A673 (cell line): ENCODE data around the gene TRAF3IP3. TPM values are rescaled to one million over a fixed set of nuclear protein-coding genes. Genes with fewer than 3 reads are reported as not detected.

ENCODE experiments used
- Bru-seq: library from RNA; stranded (reverse); fragments of 400-500 nt; gene quantifications from one replicate; lab custom pipeline; 2021; lab: Mats Ljungman, UMichigan
- BruChase-seq, 2 experiments: library from RNA; stranded (reverse); fragments of 400-500 nt; gene quantifications; one replicate each; lab custom pipeline; 2021; lab: Mats Ljungman, UMichigan
- BruUV-seq: library from RNA; stranded (reverse); fragments of 400-500 nt; replicated peaks from 2 replicates; lab custom pipeline; 2021; lab: Mats Ljungman, UMichigan
- CTCF ChIA-PET: fragments of 300-600 bp; sonication (Branson Sonifier 250); formaldehyde crosslinking; loops from one replicate; lab custom pipeline; 2022; ENCODE audit warnings: antibody characterized with exemption; lab: Charles Lee
- POLR2A ChIA-PET: fragments of 300-600 bp; sonication (Branson Sonifier 250); formaldehyde crosslinking; loops from one replicate; lab custom pipeline; 2022; ENCODE audit warnings: antibody characterized with exemption; ENCODE audit not compliant: low non-redundant PET; lab: Charles Lee
- DNase-seq: peaks from one replicate; pipeline ENCODE4 v3.0.0-alpha.2; 2015; ENCODE audit warnings: low spot score
- H3K27ac ChIP-seq: fragments of 200-600 bp; sonication (generic); 2 replicates; pipeline ENCODE4 v1.5.1; 2016; ENCODE audit warnings: mixed run types, low read depth, mild to moderate bottlenecking, mixed read lengths, antibody characterized with exemption, low read length; ENCODE audit not compliant: poor library complexity, severe bottlenecking
- H3K27me3 ChIP-seq: fragments of 200-600 bp; sonication (generic); replicated peaks from 2 replicates; pipeline ENCODE4 v1.6.1; 2017; ENCODE audit warnings: mixed run types, low read depth, mild to moderate bottlenecking, mixed read lengths, antibody characterized with exemption, low read length; ENCODE audit not compliant: insufficient read depth, poor library complexity
- H3K36me3 ChIP-seq: fragments of 200-600 bp; sonication (generic); 2 replicates; pipeline ENCODE4 v1.6.1; 2016; ENCODE audit warnings: mixed run types, mild to moderate bottlenecking, mixed read lengths, antibody characterized with exemption, low read length; ENCODE audit not compliant: insufficient read depth, poor library complexity, severe bottlenecking
- H3K4me1 ChIP-seq: fragments of 200-600 bp; sonication (generic); 2 replicates; pipeline ENCODE4 v1.6.1; 2017; ENCODE audit warnings: mixed run types, mild to moderate bottlenecking, mixed read lengths, antibody characterized with exemption, low read length; ENCODE audit not compliant: insufficient read depth, poor library complexity, severe bottlenecking
- H3K4me3 ChIP-seq: fragments of 200-600 bp; sonication (generic); 2 replicates; pipeline ENCODE4 v1.5.1; 2016; ENCODE audit warnings: low read depth, mixed run types, mild to moderate bottlenecking, mixed read lengths, low read length; ENCODE audit not compliant: poor library complexity, severe bottlenecking
- H3K9me3 ChIP-seq: fragments of 200-600 bp; sonication (generic); 2 replicates; pipeline ENCODE4 v1.6.1; 2016; ENCODE audit warnings: mixed run types, low read depth, mild to moderate bottlenecking, mixed read lengths, antibody characterized with exemption, low read length; ENCODE audit not compliant: poor library complexity, severe bottlenecking
- CTCF ChIP-seq: fragments of 300-800, 200-600 bp; sonication (generic); conservative IDR thresholded peaks from 2 replicates; pipeline ENCODE4 v1.5.1; 2017; ENCODE audit warnings: low read depth, mild to moderate bottlenecking, antibody characterized with exemption, low read length, moderate library complexity, mixed read lengths
- EZH2 ChIP-seq: fragments of 200-600 bp; sonication (generic); IDR thresholded peaks from 2 replicates; pipeline ENCODE4 v1.6.1; 2017; ENCODE audit warnings: borderline replicate concordance, low read depth, mild to moderate bottlenecking, mixed read lengths, antibody characterized with exemption, low read length; ENCODE audit not compliant: poor library complexity, severe bottlenecking
- intact Hi-C: fragments of 100-400 bp; cut with micrococcal nuclease; formaldehyde crosslinking; loops from one replicate; pipeline ENCODE4 v1.10.0; 2022; ENCODE audit not compliant: unreplicated experiment
- long read RNA-seq: library from polyadenylated mRNA; stranded (forward); transcript quantifications from one replicate; pipeline ENCODE4 v2.0.0, GENCODE V29; 2022
- total RNA-seq: library from RNA; stranded (reverse); gene quantifications from 2 replicates; pipeline ENCODE4 v1.2.3, GENCODE V29; 2021

Gene TRAF3IP3
- total RNA-seq (1.2 and 1.6 TPM in 2 replicates), Bru-seq, nascent RNA (percentile 21 among the genes with signal in this experiment), BruChase-seq, experiment 1, labeled RNA remaining after a 2-hour chase (percentile 14 among the genes with signal in this experiment), BruChase-seq, experiment 2, labeled RNA remaining after a 6-hour chase (percentile 23 among the genes with signal in this experiment)
- long read RNA-seq: 0 reads

- Histone ChIP-seq H3K4me3 (no peak within 1 kb of the TSS), H3K9me3 (no peaks in the 10 kb centered on the region), H3K36me3 (no peaks in the 10 kb centered on the region), H3K27ac (no peak within 1 kb of the TSS), H3K4me1 (no peaks in the 10 kb centered on the region), H3K27me3 (no peaks in the 10 kb centered on the region)
- CTCF ChIA-PET: no interaction called here
- POLR2A ChIA-PET: no interaction called here
- intact Hi-C loops: no loop called here
- no TSS peak for BruUV-seq
- TF ChIP-seq CTCF: no peak
- TF ChIP-seq EZH2: no peak
- DNase-seq: no peak
Measured at GRCh38 chr1:209755926-209756614, at the start of gene TRAF3IP3. Gene TRAF3IP3 (plus strand): TSS chr1:209756053. CDS start chr1:209760040, 3,987 bp downstream.

GRCh38 chr1:209706622-209707021, 49.2 kb upstream of the TRAF3IP3 start:
- no peaks in the 10 kb centered on the region for H3K9me3 ChIP-seq
- ChIA-PET POLR2A (no interaction called here), CTCF (no interaction called here)

GRCh38 chr1:209707308-209707707, 48.5 kb upstream of the TRAF3IP3 start:
- CTCF ChIA-PET: no interaction called here
- Histone ChIP-seq H3K4me3 (no peak overlapping the region), H3K9me3 (no peaks in the 10 kb centered on the region), H3K36me3 (no peaks in the 10 kb centered on the region), H3K4me1 (no peaks in the 10 kb centered on the region), H3K27me3 (no peaks in the 10 kb centered on the region), H3K27ac (no peak overlapping the region)
- DNase-seq: no peak
- no TSS peak for BruUV-seq
- intact Hi-C loops: no loop called here
- POLR2A ChIA-PET: no interaction called here
- TF ChIP-seq CTCF: no peak
- no peak for TF ChIP-seq EZH2

More at GRCh38 chr1:209706622-209707021, 49.2 kb upstream of the TRAF3IP3 start:
- intact Hi-C loops: no loop called here
- Histone ChIP-seq H3K4me3 (no peak overlapping the region), H3K36me3 (no peaks in the 10 kb centered on the region), H3K4me1 (no peaks in the 10 kb centered on the region), H3K27ac (no peak overlapping the region), H3K27me3 (no peaks in the 10 kb centered on the region)
- no TSS peak for BruUV-seq
- DNase-seq: no peak
- TF ChIP-seq CTCF: no peak
- TF ChIP-seq EZH2: no peak
